SK-N-SH (cell line): ENCODE results near the gene BNIP5. TPM values are rescaled to one million over a fixed set of nuclear protein-coding genes. Genes with fewer than 3 reads are reported as not detected.

Experiments used
- CTCF ChIA-PET: fragments of 300-600, 350-600 bp; formaldehyde crosslinking; extraction: SDS; loops from one replicate; lab custom pipeline; 2021; lab: Yijun Ruan, JAX
- POLR2A ChIA-PET: fragments of 350-600 bp; sonication (Branson Sonifier 250); formaldehyde crosslinking; extraction: SDS; loops from one replicate; lab custom pipeline; 2020; ENCODE audit warnings: antibody characterized with exemption, inconsistent platforms; lab: Yijun Ruan, JAX
- DNase-seq: peaks from one replicate; pipeline ENCODE4 v3.0.0; 2012
- H2AFZ ChIP-seq: fragments of 200-600 bp; sonication (generic); 2 replicates; pipeline ENCODE4 v1.8.1; 2016; ENCODE audit warnings: antibody characterized with exemption, mild to moderate bottlenecking, low read depth
- H3F3A ChIP-seq: fragments of 200-600 bp; sonication (generic); replicated peaks from 2 replicates; pipeline ENCODE3; 2016; ENCODE audit warnings: antibody characterized with exemption, mild to moderate bottlenecking; ENCODE audit not compliant: insufficient read depth
- H3K27ac ChIP-seq, 2 experiments: fragments of 200-500 bp in 1 of 2; fragments of 200-600 bp in 1 of 2; sonication (Bioruptor generic) in 1 of 2; sonication (generic), shearing (Covaris generic) in 1 of 2; 2 replicates each; pipeline versions ENCODE4 v1.5.1 to v1.6.1; 2014 to 2016; ENCODE audit warnings: low read depth in 2 of 2, inconsistent platforms in 1 of 2, low read length in 1 of 2, mild to moderate bottlenecking in 1 of 2, mixed read lengths in 1 of 2
- H3K27me3 ChIP-seq: fragments of 200-600 bp; sonication (generic), shearing (Covaris generic); 2 replicates; pipeline ENCODE4 v1.6.1; 2016; ENCODE audit warnings: mixed run types; ENCODE audit not compliant: insufficient read depth
- H3K36me3 ChIP-seq, 2 experiments: fragments of 200-500 bp in 1 of 2; fragments of 200-600 bp in 1 of 2; sonication (Bioruptor generic) in 1 of 2; sonication (generic) in 1 of 2; replicated peaks in 1 of 2; 2 replicates each; pipeline versions ENCODE3 to v1.5.1; 2014 to 2016; ENCODE audit warnings: low read length in 1 of 2, mild to moderate bottlenecking in 1 of 2; ENCODE audit not compliant: insufficient read depth in 2 of 2, control insufficient read depth in 1 of 2
- H3K4me1 ChIP-seq, 2 experiments: fragments of 200-500 bp in 1 of 2; fragments of 200-600 bp in 1 of 2; sonication (Bioruptor generic) in 1 of 2; sonication (generic), shearing (Covaris generic) in 1 of 2; 2 replicates each; pipeline versions ENCODE4 v1.5.1 to v1.6.1; 2014 to 2016; ENCODE audit warnings: low read depth in 1 of 2, low read length in 1 of 2, mixed run types in 1 of 2; ENCODE audit not compliant: insufficient read depth in 2 of 2, control insufficient read depth in 1 of 2
- H3K4me2 ChIP-seq: fragments of 200-600 bp; sonication (generic), shearing (Covaris generic); 2 replicates; pipeline ENCODE4 v1.6.1; 2017; ENCODE audit warnings: mixed run types
- H3K4me3 ChIP-seq, 2 experiments: fragments of 200-500 bp in 1 of 2; fragments of 200-600 bp in 1 of 2; sonication (Bioruptor generic) in 1 of 2; sonication (generic), shearing (Covaris generic) in 1 of 2; 2 replicates each; pipeline versions ENCODE4 v1.5.1 to v1.8.1; 2014 to 2016; ENCODE audit warnings: low read depth in 2 of 2, inconsistent platforms in 1 of 2, low read length in 1 of 2, mild to moderate bottlenecking in 1 of 2, mixed read lengths in 1 of 2, moderate library complexity in 1 of 2
- H3K79me2 ChIP-seq: fragments of 200-600 bp; sonication (generic); 2 replicates; pipeline ENCODE4 v1.8.1; 2017; ENCODE audit warnings: mild to moderate bottlenecking; ENCODE audit not compliant: insufficient read depth
- H3K9ac ChIP-seq: fragments of 200-600 bp; sonication (generic); 2 replicates; pipeline ENCODE4 v1.6.1; 2017; ENCODE audit warnings: mixed run types
- H3K9me2 ChIP-seq: fragments of 200-600 bp; sonication (generic); 2 replicates; pipeline ENCODE4 v1.6.1; 2017; ENCODE audit warnings: mixed run types
- H3K9me3 ChIP-seq: fragments of 200-600 bp; sonication (generic); 2 replicates; pipeline ENCODE4 v1.6.1; 2017; ENCODE audit warnings: mixed run types, mild to moderate bottlenecking, moderate library complexity
- H4K20me1 ChIP-seq: fragments of 200-600 bp; sonication (generic); 2 replicates; pipeline ENCODE4 v1.6.1; 2017; ENCODE audit warnings: mild to moderate bottlenecking, mixed run types; ENCODE audit not compliant: insufficient read depth
- EP300 ChIP-seq, 2 experiments: IDR thresholded peaks; 2 replicates each; pipeline versions ENCODE4 v1.4.0 to v1.6.1; 2012; ENCODE audit warnings: borderline replicate concordance in 1 of 2, low read depth in 1 of 2, low read length in 1 of 2
- EZH2phosphoT487 ChIP-seq: fragments of 200-600 bp; sonication (generic); IDR thresholded peaks from 2 replicates; pipeline ENCODE4 v1.6.1; 2017; ENCODE audit warnings: low read depth, mixed run types, mild to moderate bottlenecking, antibody characterized with exemption, moderate library complexity, borderline replicate concordance
- GABPA ChIP-seq: IDR thresholded peaks from 2 replicates; pipeline ENCODE4 v1.4.0; 2012; ENCODE audit warnings: low read depth, mild to moderate bottlenecking
- JUND ChIP-seq: IDR thresholded peaks from 2 replicates; pipeline ENCODE4 v1.4.0; 2012
- NFIC ChIP-seq: IDR thresholded peaks from 2 replicates; pipeline ENCODE4 v1.4.0; 2012; ENCODE audit warnings: borderline replicate concordance
- PBX3 ChIP-seq: IDR thresholded peaks from 2 replicates; pipeline ENCODE4; 2012
- SIN3A ChIP-seq: IDR thresholded peaks from 2 replicates; pipeline ENCODE4 v1.6.1; 2012; ENCODE audit warnings: low read depth, mild to moderate bottlenecking, low read length, moderate library complexity, borderline replicate concordance
- TCF12 ChIP-seq: IDR thresholded peaks from 2 replicates; pipeline ENCODE4 v1.4.0; 2012
- YY1 ChIP-seq: IDR thresholded peaks from 2 replicates; pipeline ENCODE4 v1.4.0; 2012; ENCODE audit warnings: low read depth, mild to moderate bottlenecking
- WGBS: methylation state at CpG from one replicate; pipeline ENCODE4 v1.1.6; 2017; ENCODE audit warnings: low lambda C conversion rate; 5-methylcytosine and 5-hydroxymethylcytosine counted together
- polyA plus RNA-seq, 3 experiments: library from polyadenylated mRNA; depleted of rRNA; stranded (reverse); fragments of >200 nt; gene quantifications; 2 replicates each; pipeline ENCODE4 v1.2.3, GENCODE V29; 2012
- TF ChIP-seq, protein P1 (sequence below): IDR thresholded peaks from 2 replicates; pipeline ENCODE4 v1.4.0; 2012; ENCODE audit warnings: low read depth, borderline replicate concordance
- TF ChIP-seq, protein P2 (sequence below): IDR thresholded peaks from 2 replicates; pipeline ENCODE4 v1.4.0; 2012; ENCODE audit warnings: low read depth

Gene BNIP5
- polyA plus RNA-seq, 1 of the 3 experiments (the other 2 are of a cell fraction) = not detected

- no peak overlapping the region for H2AFZ ChIP-seq
- no peak overlapping the region for H3K27ac ChIP-seq
- H3K4me1 ChIP-seq = peaks cover 0 to 14% of the 10 kb centered on the region in 2 experiments; a peak in 1 of 4 replicates
- H3K9me3 ChIP-seq = no peaks in the 10 kb centered on the region
- no peaks in the 10 kb centered on the region for H3K9me2 ChIP-seq
- ChIA-PET POLR2A (no interaction called here), CTCF (interaction anchor here (1.4 to 4.5 kb wide), 2 partner anchors 23 to 81 kb away, joined by 7 to 26 read pairs; no protein-coding TSS in a partner anchor)
- H3F3A ChIP-seq = no peaks in the 10 kb centered on the region
- no peak overlapping the region for H3K4me2 ChIP-seq
- no peak for DNase-seq
- no peaks in the 10 kb centered on the region for H4K20me1 ChIP-seq
- no peak for TF ChIP-seq NFIC
- TF ChIP-seq, protein P1, sequence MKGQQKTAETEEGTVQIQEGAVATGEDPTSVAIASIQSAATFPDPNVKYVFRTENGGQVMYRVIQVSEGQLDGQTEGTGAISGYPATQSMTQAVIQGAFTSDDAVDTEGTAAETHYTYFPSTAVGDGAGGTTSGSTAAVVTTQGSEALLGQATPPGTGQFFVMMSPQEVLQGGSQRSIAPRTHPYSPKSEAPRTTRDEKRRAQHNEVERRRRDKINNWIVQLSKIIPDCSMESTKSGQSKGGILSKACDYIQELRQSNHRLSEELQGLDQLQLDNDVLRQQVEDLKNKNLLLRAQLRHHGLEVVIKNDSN = no peak
- peak; percentile 11; the same call in 1 of the 2 replicates for TF ChIP-seq TCF12
- TF ChIP-seq JUND = peak; percentile 21; the same call in 1 of the 2 replicates
- peak; percentile 69 for TF ChIP-seq PBX3
- no peaks in the 10 kb centered on the region for H3K79me2 ChIP-seq
- no peak overlapping the region for H3K9ac ChIP-seq
- WGBS = 60% methylated on average over 2 of the region's 2 CpGs
- no peaks in the 10 kb centered on the region for H3K36me3 ChIP-seq
- no peak overlapping the region for H3K4me3 ChIP-seq
- H3K27me3 ChIP-seq = no peaks in the 10 kb centered on the region
Measured at GRCh38 chr6:36383606-36384005, 46.9 kb upstream of the BNIP5 start.

DNA sequence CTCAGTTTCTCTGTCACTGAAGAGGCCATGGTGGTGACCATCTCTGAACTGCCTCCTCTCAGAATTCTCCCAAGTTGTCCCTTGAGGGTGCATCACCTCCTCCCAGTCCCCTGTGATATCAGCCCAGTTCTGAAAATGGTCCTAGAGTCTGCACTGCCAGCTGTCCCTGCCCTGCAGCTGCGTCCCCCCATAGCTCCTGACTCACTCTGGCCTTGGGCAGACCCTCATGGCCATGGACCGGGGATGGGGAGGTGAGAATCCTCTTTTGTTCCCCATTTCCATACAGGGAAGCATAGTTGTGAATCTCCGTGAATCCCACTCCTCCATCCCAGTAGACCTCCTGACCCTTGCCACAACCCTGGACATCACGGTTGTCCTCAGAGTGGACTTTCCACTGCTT lies 46.3 kb upstream of the BNIP5 start:
- no peaks in the 10 kb centered on the region for H3K9me2 ChIP-seq
- DNase-seq = no peak
- H3K79me2 ChIP-seq = no peaks in the 10 kb centered on the region
- no peak overlapping the region for H2AFZ ChIP-seq
- no peaks in the 10 kb centered on the region for H3K36me3 ChIP-seq
- 69% methylated on average over 4 of the region's 4 CpGs for WGBS
- H3K9me3 ChIP-seq = no peaks in the 10 kb centered on the region
- H3K4me3 ChIP-seq = no peak overlapping the region
- CTCF ChIA-PET = interaction anchor here (1.4 to 4.5 kb wide), 2 partner anchors 22 to 80 kb away, joined by 7 to 26 read pairs; no protein-coding TSS in a partner anchor
- H3K9ac ChIP-seq = no peak overlapping the region
- no peak overlapping the region for H3K4me2 ChIP-seq
- no peaks in the 10 kb centered on the region for H3K27me3 ChIP-seq
- H3F3A ChIP-seq = no peaks in the 10 kb centered on the region
- no peak for TF ChIP-seq GABPA
- TF ChIP-seq JUND = no peak
- no peak for TF ChIP-seq SIN3A
- no peak for TF ChIP-seq EP300 (IDR thresholded peaks at IDR 0.05; ENCODE audit: borderline replicate concordance in 1 of 2, low read depth in 1 of 2, low read length in 1 of 2)
- no peak for TF ChIP-seq EZH2phosphoT487
- TF ChIP-seq YY1 = no peak
- TF ChIP-seq, protein P2, sequence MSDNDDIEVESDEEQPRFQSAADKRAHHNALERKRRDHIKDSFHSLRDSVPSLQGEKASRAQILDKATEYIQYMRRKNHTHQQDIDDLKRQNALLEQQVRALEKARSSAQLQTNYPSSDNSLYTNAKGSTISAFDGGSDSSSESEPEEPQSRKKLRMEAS = no peak
- TF ChIP-seq, all 33 proteins: peak for 0
- POLR2A ChIA-PET = no interaction called here
- no peak overlapping the region for H3K27ac ChIP-seq
- peaks cover 0 to 14% of the 10 kb centered on the region in 2 experiments; a peak in 1 of 4 replicates for H3K4me1 ChIP-seq
- no peaks in the 10 kb centered on the region for H4K20me1 ChIP-seq
